Spinal cord (tissue), 10 donors: Measurements from ENCODE around the gene ZCCHC24. TPM values are rescaled to one million over a fixed set of nuclear protein-coding genes. Genes with fewer than 3 reads are reported as not detected.

Experiments
- DNase-seq, 6 donors: peaks; one replicate each; pipeline versions ENCODE4 v3.0.0 to v3.0.0-alpha.2; 2013 to 2015; ENCODE audit warnings: low spot score in 6 of 6, low read depth in 4 of 6
- H3K27ac ChIP-seq: one replicate; pipeline ENCODE4 v1.5.1; 2013; ENCODE audit warnings: low read depth, low read length, control low read depth
- H3K27me3 ChIP-seq: one replicate; pipeline ENCODE4 v1.6.1; 2013; ENCODE audit warnings: low read length; ENCODE audit not compliant: control insufficient read depth, insufficient read depth
- H3K36me3 ChIP-seq: one replicate; pipeline ENCODE4 v1.6.1; 2013; ENCODE audit warnings: low read length; ENCODE audit not compliant: control insufficient read depth, insufficient read depth
- H3K4me1 ChIP-seq: one replicate; pipeline ENCODE4 v1.6.1; 2013; ENCODE audit warnings: low read length; ENCODE audit not compliant: control insufficient read depth, insufficient read depth
- H3K4me3 ChIP-seq: one replicate; pipeline ENCODE4 v1.5.1; 2013; ENCODE audit warnings: low read depth, low read length, control low read depth
- H3K9me3 ChIP-seq: one replicate; pipeline ENCODE4 v1.6.1; 2013; ENCODE audit warnings: low read length; ENCODE audit not compliant: control insufficient read depth, insufficient read depth
- WGBS: methylation state at CpG from one replicate; pipeline ENCODE4 v1.1.5; 2013; ENCODE audit warnings: missing lambda C conversion rate; ENCODE audit not compliant: insufficient coverage; 5-methylcytosine and 5-hydroxymethylcytosine counted together
- polyA plus RNA-seq, 2 donors: library from polyadenylated mRNA; unstranded; fragments of 120-200 nt; gene quantifications; one replicate each; pipeline ENCODE4 v1.2.1, GENCODE V29; 2013; ENCODE audit not compliant: insufficient read length in 2 of 2
- total RNA-seq, 2 donors: library from RNA; depleted of rRNA in 1 of 2; stranded (reverse); fragments of 120-200 nt in 1 of 2; fragments of >200 nt in 1 of 2; gene quantifications; one replicate each; pipeline versions ENCODE4 v1.2.3 to v1.2.4, GENCODE V29; 2013 to 2014
- donor health status: healthy.

ZCCHC24 gene
- total and polyA plus RNA-seq, 4 donors = 22.9 to 75.2 (median 56.3) TPM

- H3K27ac ChIP-seq = no peak overlapping the region
- no peak overlapping the region for H3K4me3 ChIP-seq
- no peaks in the 10 kb centered on the region for H3K9me3 ChIP-seq
- peaks cover 14% of the 10 kb centered on the region for H3K4me1 ChIP-seq
- DNase-seq = peak in 2 of 6 donors; percentile 60
- H3K27me3 ChIP-seq = no peaks in the 10 kb centered on the region
- H3K36me3 ChIP-seq = no peaks in the 10 kb centered on the region
- 46% methylated on average over 6 of the region's 10 CpGs for WGBS
These were observed 42.1 kb upstream of the ZCCHC24 start for GRCh38 chr10:79487296-79488194.

DNA sequence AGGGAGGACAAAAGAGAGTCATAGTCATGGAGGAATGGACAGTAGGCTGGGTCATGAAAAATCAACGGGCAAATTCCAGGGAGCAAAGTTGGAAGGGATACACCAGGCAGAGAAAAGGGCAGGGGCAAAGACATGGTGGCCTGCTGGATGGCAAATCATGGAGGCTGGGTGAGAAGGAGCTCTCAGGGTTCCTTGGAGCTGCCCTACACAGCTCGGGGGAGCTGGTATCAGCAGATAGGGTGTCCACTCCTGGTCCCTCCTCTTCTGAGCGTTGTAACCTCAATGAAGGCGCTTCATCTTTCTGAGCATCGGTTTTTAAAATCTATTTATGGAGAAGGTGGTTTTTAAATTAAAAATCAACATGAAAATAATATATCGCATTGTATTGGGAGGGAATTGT, 39.1 kb upstream of the ZCCHC24 start:
- H3K27ac ChIP-seq = no peak overlapping the region
- 92% methylated on average over 2 of the region's 6 CpGs for WGBS
- no peaks in the 10 kb centered on the region for H3K36me3 ChIP-seq
- H3K27me3 ChIP-seq = no peaks in the 10 kb centered on the region
- H3K9me3 ChIP-seq = no peaks in the 10 kb centered on the region
- no peak for DNase-seq
- peaks cover 6% of the 10 kb centered on the region for H3K4me1 ChIP-seq
- no peak overlapping the region for H3K4me3 ChIP-seq

DNA sequence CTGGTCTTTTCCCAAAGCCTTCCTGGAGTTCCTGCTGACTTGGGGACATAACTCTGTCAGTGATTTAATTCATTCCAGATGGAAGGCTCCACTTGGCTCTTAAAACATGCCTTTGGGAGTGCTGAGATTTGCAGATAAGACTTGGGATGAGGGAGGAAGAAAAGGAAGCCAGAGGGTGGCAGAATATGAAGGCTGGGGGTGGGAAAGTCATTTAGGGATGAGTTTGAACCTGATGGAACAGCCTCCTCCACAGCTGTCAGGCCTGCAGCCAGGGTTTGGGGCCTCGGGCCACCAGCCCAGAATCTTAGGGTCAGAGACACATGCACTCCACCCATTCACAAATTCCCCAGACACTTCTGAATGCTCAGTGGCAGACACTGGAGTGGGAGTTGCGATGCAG, 38.5 kb upstream of the ZCCHC24 start:
- no peaks in the 10 kb centered on the region for H3K9me3 ChIP-seq
- WGBS = 59% methylated on average over 2 of the region's 2 CpGs
- DNase-seq = peak in 1 of 6 donors; percentile 59
- no peaks in the 10 kb centered on the region for H3K27me3 ChIP-seq
- H3K4me1 ChIP-seq = peaks cover 6% of the 10 kb centered on the region
- H3K27ac ChIP-seq = no peak overlapping the region
- H3K36me3 ChIP-seq = no peaks in the 10 kb centered on the region
- H3K4me3 ChIP-seq = no peak overlapping the region

GRCh38 chr10:79483299-79483698, 37.9 kb upstream of the ZCCHC24 start:
- WGBS = no CpG with 5 or more reads among the region's 3 CpGs
- H3K27ac ChIP-seq = no peak overlapping the region

GRCh38 chr10:79482741-79483140, 37.3 kb upstream of the ZCCHC24 start:
- Histone ChIP-seq H3K4me3 (no peak overlapping the region), H3K27me3 (no peaks in the 10 kb centered on the region), H3K36me3 (no peaks in the 10 kb centered on the region), H3K4me1 (peaks cover 6% of the 10 kb centered on the region), H3K9me3 (no peaks in the 10 kb centered on the region), H3K27ac (no peak overlapping the region)
- 28% methylated on average over 4 of the region's 4 CpGs for WGBS
- no peak for DNase-seq

More at GRCh38 chr10:79483299-79483698, 37.9 kb upstream of the ZCCHC24 start:
- H3K4me1 ChIP-seq = peaks cover 6% of the 10 kb centered on the region
- no peak for DNase-seq
- no peaks in the 10 kb centered on the region for H3K36me3 ChIP-seq
- no peak overlapping the region for H3K4me3 ChIP-seq
- no peaks in the 10 kb centered on the region for H3K9me3 ChIP-seq
- H3K27me3 ChIP-seq = no peaks in the 10 kb centered on the region

DNA sequence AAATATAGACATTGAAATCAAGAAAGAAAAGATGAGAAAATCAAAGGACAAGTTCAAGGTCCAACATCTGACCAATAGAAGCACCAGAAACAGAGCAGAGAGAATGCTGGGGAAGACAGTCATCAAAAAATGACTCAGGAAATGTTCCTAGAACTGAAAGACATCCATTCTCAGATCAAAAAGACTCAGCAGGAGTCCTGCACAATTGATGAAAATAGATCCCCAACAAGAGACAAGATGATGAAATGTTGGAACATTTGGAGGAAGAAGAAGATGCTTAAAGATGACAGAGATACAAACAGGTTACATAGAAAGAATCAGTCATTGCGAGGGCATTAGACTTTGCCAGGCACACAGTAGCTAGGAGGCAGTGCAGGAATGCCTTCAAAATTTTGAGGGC, 36.9 kb upstream of the ZCCHC24 start:
- WGBS = no CpG with 5 or more reads among the region's 1 CpG
- Histone ChIP-seq H3K4me1 (peaks cover 1% of the 10 kb centered on the region), H3K36me3 (no peaks in the 10 kb centered on the region), H3K27me3 (no peaks in the 10 kb centered on the region), H3K27ac (no peak overlapping the region), H3K4me3 (no peak overlapping the region), H3K9me3 (no peaks in the 10 kb centered on the region)
- no peak for DNase-seq

- H3K4me1 ChIP-seq = no peaks in the 10 kb centered on the region
- DNase-seq = no peak
- no peaks in the 10 kb centered on the region for H3K27me3 ChIP-seq
- H3K36me3 ChIP-seq = no peaks in the 10 kb centered on the region
- no peak overlapping the region for H3K27ac ChIP-seq
- no peak overlapping the region for H3K4me3 ChIP-seq
- WGBS = no CpG with 5 or more reads among the region's 3 CpGs
- H3K9me3 ChIP-seq = no peaks in the 10 kb centered on the region
These were observed 34.0 kb upstream of the ZCCHC24 start for GRCh38 chr10:79479283-79479909.

DNA sequence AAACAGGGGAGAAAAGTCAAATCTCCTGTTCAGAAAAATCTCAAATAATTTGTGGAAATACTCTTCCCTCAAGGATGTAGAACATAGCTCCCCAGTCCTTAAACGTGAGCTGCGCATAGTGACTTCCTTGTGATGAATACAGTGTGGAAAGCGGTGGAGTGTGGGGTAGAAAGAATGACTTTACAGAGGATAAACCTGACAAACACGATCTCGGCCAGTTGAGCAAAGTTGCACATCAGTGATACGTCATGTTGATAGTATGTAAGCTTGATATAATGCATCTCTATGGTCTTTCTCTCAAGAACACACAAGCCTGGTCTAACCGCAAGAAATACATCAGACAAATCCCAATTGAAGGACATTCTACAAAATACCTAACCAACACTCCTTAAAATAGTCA, 32.0 kb upstream of the ZCCHC24 start:
- no peak for DNase-seq
- no peaks in the 10 kb centered on the region for H3K27me3 ChIP-seq
- no peaks in the 10 kb centered on the region for H3K9me3 ChIP-seq
- H3K4me3 ChIP-seq = no peak overlapping the region
- H3K4me1 ChIP-seq = no peaks in the 10 kb centered on the region
- WGBS = 89% methylated on average over 3 of the region's 7 CpGs
- no peak overlapping the region for H3K27ac ChIP-seq
- H3K36me3 ChIP-seq = no peaks in the 10 kb centered on the region

- Histone ChIP-seq H3K9me3 (no peaks in the 10 kb centered on the region), H3K36me3 (no peaks in the 10 kb centered on the region), H3K27ac (no peak overlapping the region), H3K27me3 (no peaks in the 10 kb centered on the region), H3K4me3 (no peak overlapping the region), H3K4me1 (no peaks in the 10 kb centered on the region)
- DNase-seq = no peak
These were observed 31.2 kb upstream of the ZCCHC24 start for GRCh38 chr10:79476645-79477044.

GRCh38 chr10:79475877-79476276, 30.5 kb upstream of the ZCCHC24 start:
- Histone ChIP-seq H3K36me3 (no peaks in the 10 kb centered on the region), H3K4me1 (no peaks in the 10 kb centered on the region), H3K27me3 (no peaks in the 10 kb centered on the region), H3K27ac (no peak overlapping the region), H3K4me3 (no peak overlapping the region), H3K9me3 (no peaks in the 10 kb centered on the region)
- DNase-seq = no peak
- 100% methylated on average over 1 of the region's 3 CpGs for WGBS
